Measurements from ENCODE around the gene SPIRE1.

DNA sequence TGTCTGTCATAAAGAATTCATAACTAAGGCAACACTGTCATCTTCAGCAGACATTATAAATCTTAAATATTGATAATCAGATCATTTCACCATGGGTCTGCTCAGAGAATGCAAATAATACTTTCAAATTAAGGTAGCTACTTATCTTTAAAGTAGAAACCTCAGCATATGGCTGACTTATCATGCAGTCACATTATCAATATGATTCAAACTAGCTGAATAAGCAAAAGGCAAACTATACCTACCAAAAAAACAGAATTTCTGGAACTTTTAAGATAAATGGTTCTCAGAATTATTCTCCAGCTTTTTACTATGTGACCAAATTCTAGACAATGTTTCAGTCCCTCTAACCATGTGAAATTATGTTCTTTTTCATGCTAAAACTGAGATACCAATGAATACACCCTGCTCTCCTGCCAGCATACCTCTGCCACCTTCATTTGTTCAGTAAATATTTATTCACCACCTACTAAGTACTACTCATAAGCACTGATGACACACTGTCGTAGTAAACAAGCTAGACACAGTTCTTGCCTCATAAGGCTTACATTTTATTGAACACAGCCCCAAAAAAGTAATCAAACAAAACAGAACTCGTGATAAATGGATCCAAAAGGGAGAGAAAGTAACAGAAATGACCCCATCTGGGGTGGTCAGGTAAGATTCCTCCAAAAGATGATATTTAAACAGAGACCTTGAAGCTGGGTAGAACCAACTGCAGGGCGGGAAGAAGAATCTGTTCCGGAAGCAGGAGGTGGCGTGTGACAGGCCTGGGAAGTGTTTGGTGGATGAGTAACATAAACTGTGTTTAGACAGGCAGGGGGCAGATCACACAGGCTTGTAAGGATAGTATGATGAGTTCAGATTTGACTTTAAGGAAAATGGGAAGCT, 17.7 kb downstream of the SPIRE1 start:
- TF ChIP-seq EZH2 (IDR thresholded peaks at IDR 0.05; ENCODE audit: insufficient read depth, poor library complexity, severe bottlenecking) (no peak), EZH2phosphoT487 (IDR thresholded peaks at IDR 0.05; ENCODE audit: insufficient read depth, low read depth) (no peak)

All from GM23248 (cell line).